GM23338 (cell line): Measurements from ENCODE around the gene HGF.

Experiments used
- POLR2AphosphoS5 ChIP-seq: IDR thresholded peaks from 2 replicates; pipeline ENCODE4 v1.6.1; 2016; ENCODE audit warnings: antibody characterized with exemption, low read depth
- TF ChIP-seq, protein P1 (sequence below), 2 experiments: fragments of 200-600 bp in 1 of 2; sonication (generic) in 1 of 2; conservative IDR thresholded peaks; 2 replicates each; pipeline versions ENCODE4 v1.5.1 to v1.6.1; 2016 to 2017; ENCODE audit warnings: antibody characterized with exemption in 2 of 2, low read depth in 2 of 2, mild to moderate bottlenecking in 2 of 2, moderate library complexity in 1 of 2

- TF ChIP-seq POLR2AphosphoS5, result no peak
- TF ChIP-seq, protein P1, sequence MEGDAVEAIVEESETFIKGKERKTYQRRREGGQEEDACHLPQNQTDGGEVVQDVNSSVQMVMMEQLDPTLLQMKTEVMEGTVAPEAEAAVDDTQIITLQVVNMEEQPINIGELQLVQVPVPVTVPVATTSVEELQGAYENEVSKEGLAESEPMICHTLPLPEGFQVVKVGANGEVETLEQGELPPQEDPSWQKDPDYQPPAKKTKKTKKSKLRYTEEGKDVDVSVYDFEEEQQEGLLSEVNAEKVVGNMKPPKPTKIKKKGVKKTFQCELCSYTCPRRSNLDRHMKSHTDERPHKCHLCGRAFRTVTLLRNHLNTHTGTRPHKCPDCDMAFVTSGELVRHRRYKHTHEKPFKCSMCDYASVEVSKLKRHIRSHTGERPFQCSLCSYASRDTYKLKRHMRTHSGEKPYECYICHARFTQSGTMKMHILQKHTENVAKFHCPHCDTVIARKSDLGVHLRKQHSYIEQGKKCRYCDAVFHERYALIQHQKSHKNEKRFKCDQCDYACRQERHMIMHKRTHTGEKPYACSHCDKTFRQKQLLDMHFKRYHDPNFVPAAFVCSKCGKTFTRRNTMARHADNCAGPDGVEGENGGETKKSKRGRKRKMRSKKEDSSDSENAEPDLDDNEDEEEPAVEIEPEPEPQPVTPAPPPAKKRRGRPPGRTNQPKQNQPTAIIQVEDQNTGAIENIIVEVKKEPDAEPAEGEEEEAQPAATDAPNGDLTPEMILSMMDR (conservative IDR thresholded peaks at IDR 0.05; ENCODE audit: low read depth in 2 of 2), result no peak
Observed at GRCh38 chr7:81682873-81683272, 87.0 kb downstream of the HGF start.
